Spinal cord (tissue), 10 donors: Measurements from ENCODE around the gene GBA2. TPM values are rescaled to one million over a fixed set of nuclear protein-coding genes. Genes with fewer than 3 reads are reported as not detected.

Source experiments
- DNase-seq, 6 donors: peaks; one replicate each; pipeline versions ENCODE4 v3.0.0 to v3.0.0-alpha.2; 2013 to 2015; ENCODE audit warnings: low spot score in 6 of 6, low read depth in 4 of 6
- H3K27ac ChIP-seq: one replicate; pipeline ENCODE4 v1.5.1; 2013; ENCODE audit warnings: low read depth, low read length, control low read depth
- H3K27me3 ChIP-seq: one replicate; pipeline ENCODE4 v1.6.1; 2013; ENCODE audit warnings: low read length; ENCODE audit not compliant: control insufficient read depth, insufficient read depth
- H3K36me3 ChIP-seq: one replicate; pipeline ENCODE4 v1.6.1; 2013; ENCODE audit warnings: low read length; ENCODE audit not compliant: control insufficient read depth, insufficient read depth
- H3K4me1 ChIP-seq: one replicate; pipeline ENCODE4 v1.6.1; 2013; ENCODE audit warnings: low read length; ENCODE audit not compliant: control insufficient read depth, insufficient read depth
- H3K4me3 ChIP-seq: one replicate; pipeline ENCODE4 v1.5.1; 2013; ENCODE audit warnings: low read depth, low read length, control low read depth
- H3K9me3 ChIP-seq: one replicate; pipeline ENCODE4 v1.6.1; 2013; ENCODE audit warnings: low read length; ENCODE audit not compliant: control insufficient read depth, insufficient read depth
- WGBS: methylation state at CpG from one replicate; pipeline ENCODE4 v1.1.5; 2013; ENCODE audit warnings: missing lambda C conversion rate; ENCODE audit not compliant: insufficient coverage; 5-methylcytosine and 5-hydroxymethylcytosine counted together
- polyA plus RNA-seq, 2 donors: library from polyadenylated mRNA; unstranded; fragments of 120-200 nt; gene quantifications; one replicate each; pipeline ENCODE4 v1.2.1, GENCODE V29; 2013; ENCODE audit not compliant: insufficient read length in 2 of 2
- total RNA-seq, 2 donors: library from RNA; depleted of rRNA in 1 of 2; stranded (reverse); fragments of 120-200 nt in 1 of 2; fragments of >200 nt in 1 of 2; gene quantifications; one replicate each; pipeline versions ENCODE4 v1.2.3 to v1.2.4, GENCODE V29; 2013 to 2014
- donor health status: healthy.

Gene GBA2
- total and polyA plus RNA-seq, 4 donors: 46.9 to 131 (median 91.9) TPM

GRCh38 chr9:35732185-35732799, 16.7 kb downstream of the GBA2 start, which contains the start of the genes CREB3 and TLN1:
TSS of gene CREB3 (plus strand) at chr9:35732666. CDS start at chr9:35732773, 107 bp downstream.
TSS of gene TLN1 (minus strand) at chr9:35732195. CDS start at chr9:35725694, 6,501 bp downstream.
- peak; percentile 89 to 99 (median 91) for DNase-seq
- H3K36me3 ChIP-seq: peaks cover 36% of the 10 kb centered on the region
- peak within 1 kb of the TSS; percentile 97 for H3K27ac ChIP-seq
- no peaks in the 10 kb centered on the region for H3K27me3 ChIP-seq
- H3K4me1 ChIP-seq: peaks cover 38% of the 10 kb centered on the region
- WGBS: 0% methylated on average over 49 of the region's 49 CpGs
- no peaks in the 10 kb centered on the region for H3K9me3 ChIP-seq
- peak within 1 kb of the TSS; percentile 93 for H3K4me3 ChIP-seq

- H3K4me1 ChIP-seq: peaks cover 43% of the 10 kb centered on the region
- no peaks in the 10 kb centered on the region for H3K27me3 ChIP-seq
- H3K4me3 ChIP-seq: peak overlapping the region; percentile 93
- WGBS: under 1% methylated on average over 46 of the region's 47 CpGs
- H3K36me3 ChIP-seq: peaks cover 34% of the 10 kb centered on the region
- peak overlapping the region; percentile 97 for H3K27ac ChIP-seq
- H3K9me3 ChIP-seq: no peaks in the 10 kb centered on the region
- DNase-seq: no peak
These were observed 17.4 kb downstream of the GBA2 start for GRCh38 chr9:35731415-35732184.

GRCh38 chr9:35730486-35730854, 18.6 kb downstream of the GBA2 start:
- Histone ChIP-seq H3K4me1 (peaks cover 41% of the 10 kb centered on the region), H3K4me3 (peak overlapping the region; percentile 93), H3K9me3 (no peaks in the 10 kb centered on the region), H3K27ac (peak overlapping the region; percentile 97), H3K36me3 (peaks cover 31% of the 10 kb centered on the region), H3K27me3 (no peaks in the 10 kb centered on the region)
- 97% methylated on average over 2 of the region's 2 CpGs for WGBS
- no peak for DNase-seq

- no peaks in the 10 kb centered on the region for H3K27me3 ChIP-seq
- peaks cover 37% of the 10 kb centered on the region for H3K36me3 ChIP-seq
- WGBS: 37% methylated on average over 6 of the region's 6 CpGs
- no peaks in the 10 kb centered on the region for H3K9me3 ChIP-seq
- peak overlapping the region; percentile 93 for H3K4me3 ChIP-seq
- DNase-seq: peak in 2 of 6 donors; percentile 34 to 38
- H3K27ac ChIP-seq: peak overlapping the region; percentile 97
- peaks cover 41% of the 10 kb centered on the region for H3K4me1 ChIP-seq
These were observed 19.1 kb downstream of the GBA2 start for GRCh38 chr9:35729700-35730485.

- Histone ChIP-seq H3K9me3 (no peaks in the 10 kb centered on the region), H3K27ac (peak overlapping the region; percentile 97), H3K4me3 (peak overlapping the region; percentile 1), H3K36me3 (peaks cover 41% of the 10 kb centered on the region), H3K4me1 (peaks cover 41% of the 10 kb centered on the region), H3K27me3 (no peaks in the 10 kb centered on the region)
- DNase-seq: no peak
- WGBS: 89% methylated on average over 3 of the region's 3 CpGs
These were observed 19.9 kb downstream of the GBA2 start for GRCh38 chr9:35729101-35729500.

- no peaks in the 10 kb centered on the region for H3K9me3 ChIP-seq
- H3K27ac ChIP-seq: peak overlapping the region; percentile 97
- DNase-seq: peak in 1 of 6 donors; percentile 41
- 29% methylated on average over 5 of the region's 10 CpGs for WGBS
- no peaks in the 10 kb centered on the region for H3K27me3 ChIP-seq
- peaks cover 49% of the 10 kb centered on the region for H3K36me3 ChIP-seq
- H3K4me1 ChIP-seq: peaks cover 41% of the 10 kb centered on the region
- peak overlapping the region; percentile 26 for H3K4me3 ChIP-seq
These were observed 20.7 kb downstream of the GBA2 start for GRCh38 chr9:35728041-35728971.

GRCh38 chr9:35727676-35728040, 21.4 kb downstream of the GBA2 start:
- 70% methylated on average over 2 of the region's 5 CpGs for whole genome bisulfite sequencing
- H3K4me3 ChIP-seq: peak overlapping the region; percentile 26
- peaks cover 54% of the 10 kb centered on the region for H3K36me3 ChIP-seq
- DNase-seq: no peak
- H3K9me3 ChIP-seq: no peaks in the 10 kb centered on the region
- H3K27ac ChIP-seq: peak overlapping the region; percentile 97
- H3K4me1 ChIP-seq: peaks cover 34% of the 10 kb centered on the region
- no peaks in the 10 kb centered on the region for H3K27me3 ChIP-seq

- Histone ChIP-seq H3K4me3 (no peak overlapping the region), H3K27ac (peak overlapping the region; percentile 97), H3K36me3 (peaks cover 60% of the 10 kb centered on the region), H3K9me3 (no peaks in the 10 kb centered on the region), H3K27me3 (no peaks in the 10 kb centered on the region), H3K4me1 (peaks cover 33% of the 10 kb centered on the region)
- 75% methylated on average over 3 of the region's 3 CpGs for WGBS
- DNase-seq: no peak
These were observed 22.1 kb downstream of the GBA2 start for GRCh38 chr9:35726931-35727330.

- H3K4me1 ChIP-seq: peaks cover 33% of the 10 kb centered on the region
- no peak overlapping the region for H3K4me3 ChIP-seq
- no peaks in the 10 kb centered on the region for H3K9me3 ChIP-seq
- peaks cover 69% of the 10 kb centered on the region for H3K36me3 ChIP-seq
- 94% methylated on average over 10 of the region's 11 CpGs for WGBS
- no peaks in the 10 kb centered on the region for H3K27me3 ChIP-seq
- DNase-seq: no peak
- no peak overlapping the region for H3K27ac ChIP-seq
These were observed 23.7 kb downstream of the GBA2 start for GRCh38 chr9:35725362-35725761.
